ENCODE results near the gene LRRC7. TPM values are rescaled to one million over a fixed set of nuclear protein-coding genes. Genes with fewer than 3 reads are reported as not detected.

Gene LRRC7
- total and polyA plus RNA-seq, 2 of the 8 experiments (the other 6 are each of a cell fraction or from before 2014, with no cell fraction given): 0.03 to 0.17 TPM

- H3K79me2 ChIP-seq (ENCODE audit: control insufficient read depth in 1 of 2, insufficient read depth in 2 of 2, low read length in 2 of 2): no peaks in the 10 kb centered on the region
- H3K4me1 ChIP-seq (replicated peaks in 1 of 4; ENCODE audit: control insufficient read depth in 3 of 4, insufficient read depth in 4 of 4, low read length in 3 of 4): no peaks in the 10 kb centered on the region
- no peak overlapping the region for H2BK5ac ChIP-seq (ENCODE audit: low read depth, low read length)
- H2BK120ac ChIP-seq (replicated peaks; ENCODE audit: low read depth, low read length): no peak overlapping the region
- no peak overlapping the region for H4K8ac ChIP-seq (ENCODE audit: extremely low read depth, insufficient read depth, low read length)
- H3K56ac ChIP-seq (replicated peaks; ENCODE audit: insufficient read length, low read depth, low read length): no peak overlapping the region
- no peak for TF ChIP-seq RXRA (IDR thresholded peaks at IDR 0.05; ENCODE audit: insufficient read depth, low read depth, low read length)
- no peaks in the 10 kb centered on the region for H3K9me3 ChIP-seq (ENCODE audit: insufficient read depth in 2 of 2, low read depth in 1 of 2, low read length in 1 of 2)
- no peaks in the 10 kb centered on the region for H3K23me2 ChIP-seq (ENCODE audit: low read depth, low read length)
- H2AK5ac ChIP-seq (ENCODE audit: low read depth, low read length): no peak overlapping the region
- no peak overlapping the region for H3K4ac ChIP-seq (replicated peaks; ENCODE audit: insufficient read length, low read depth, low read length)
- no peaks in the 10 kb centered on the region for H4K20me1 ChIP-seq (replicated peaks in 1 of 2; ENCODE audit: control insufficient read depth in 1 of 2, insufficient read depth in 2 of 2, low read length in 2 of 2)
- no peaks in the 10 kb centered on the region for H3K27me3 ChIP-seq (replicated peaks in 1 of 4; ENCODE audit: control insufficient read depth in 3 of 4, extremely low read depth in 1 of 4, insufficient read depth in 3 of 4, low read length in 3 of 4)
- no peak overlapping the region for H2BK12ac ChIP-seq (ENCODE audit: low read depth, low read length)
- no peak overlapping the region for H3K18ac ChIP-seq (ENCODE audit: extremely low read depth, low read length)
- no peak overlapping the region for H3K14ac ChIP-seq (ENCODE audit: insufficient read length)
- DNase-seq (ENCODE audit: low read depth in 1 of 2, low spot score in 2 of 2) (no peak), FAIRE-seq (no peak)
- no peak overlapping the region for H4K5ac ChIP-seq (ENCODE audit: insufficient read length, low read depth, low read length)
- H2BK15ac ChIP-seq (ENCODE audit: low read length): no peak overlapping the region
- POLR2A ChIA-PET (ENCODE audit: partially characterized antibody): no interaction called here
- CTCF ChIA-PET (ENCODE audit: partially characterized antibody): no interaction called here
- 92% methylated on average over 3 of the region's 3 CpGs; no CpG with 5 or more reads in 1 of the 2 experiments for WGBS, 2 experiments (ENCODE audit: extremely low coverage in 1 of 2, insufficient coverage in 1 of 2, insufficient read length in 1 of 2, insufficient replicate concordance in 2 of 2, low coverage in 1 of 2, low lambda C conversion rate in 2 of 2, missing lambda C conversion rate in 1 of 2)
- no peak overlapping the region for H2AFZ ChIP-seq (ENCODE audit: low read length)
- no peak overlapping the region for H3K4me3 ChIP-seq (ENCODE audit: extremely low read depth in 1 of 4, insufficient read depth in 2 of 4, low read depth in 3 of 4, low read length in 4 of 4)
- H3K4me2 ChIP-seq (ENCODE audit: insufficient read depth in 1 of 2, low read depth in 2 of 2, low read length in 2 of 2): no peak overlapping the region
- H3K36me3 ChIP-seq (ENCODE audit: control insufficient read depth in 2 of 4, insufficient read depth in 4 of 4, low read length in 3 of 4): no peaks in the 10 kb centered on the region
- no peak overlapping the region for H4K91ac ChIP-seq (replicated peaks; ENCODE audit: insufficient read length, low read length)
- no peak overlapping the region for H3K9ac ChIP-seq (replicated peaks in 1 of 4; ENCODE audit: extremely low read depth in 1 of 4, low read depth in 3 of 4, low read length in 3 of 4)
- no peak overlapping the region for H3K27ac ChIP-seq (ENCODE audit: low read depth, low read length)
- no peak overlapping the region for H3K23ac ChIP-seq (ENCODE audit: insufficient read length)
- H3K79me1 ChIP-seq (ENCODE audit: low read depth, low read length): no peaks in the 10 kb centered on the region
- H2BK20ac ChIP-seq (ENCODE audit: low read length): no peak overlapping the region
Measured at GRCh38 chr1:69613414-69613813, 45.7 kb downstream of the LRRC7 start.
